Measurements from ENCODE around the gene RBKS.
A peak's percentile ranks its signal among the peaks of the same experiment; 100 is the strongest.

Gene RBKS

DNA sequence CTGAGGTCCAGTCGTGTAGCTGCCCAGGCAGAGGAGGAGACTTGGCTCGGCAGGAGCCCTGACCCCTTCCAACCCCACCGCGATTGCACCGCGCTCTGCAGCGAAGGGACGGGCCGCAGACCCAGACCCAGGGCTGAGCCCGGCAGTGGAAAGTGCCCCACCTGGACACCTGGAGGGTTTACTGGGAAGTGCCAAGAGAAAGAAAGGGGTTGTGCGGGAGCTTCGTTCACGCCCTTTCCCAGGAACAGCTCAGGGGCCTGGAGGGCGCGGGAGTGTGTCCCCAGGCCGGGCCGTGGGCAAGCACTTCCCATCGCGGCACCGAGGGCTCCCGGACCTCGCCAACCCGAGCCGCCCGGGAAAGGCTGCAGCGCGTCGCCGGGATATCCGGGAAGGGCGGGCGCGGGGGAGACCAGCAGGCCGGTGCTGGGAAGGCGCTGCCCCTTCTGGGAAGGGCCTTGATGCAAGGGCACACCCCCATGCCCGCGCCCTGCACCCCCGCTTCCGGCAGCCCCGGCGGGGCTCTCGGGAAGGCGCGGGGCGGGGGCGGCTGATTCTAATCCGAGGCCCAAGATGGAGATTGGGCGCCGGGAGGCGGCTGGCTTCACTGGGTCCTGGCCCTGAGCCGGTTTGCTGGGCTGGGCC lies 154.8 kb downstream of the RBKS start:
- peak in 1 of 2 donors; percentile 15 for DNase-seq (ENCODE audit: low read depth in 2 of 2)

DNA sequence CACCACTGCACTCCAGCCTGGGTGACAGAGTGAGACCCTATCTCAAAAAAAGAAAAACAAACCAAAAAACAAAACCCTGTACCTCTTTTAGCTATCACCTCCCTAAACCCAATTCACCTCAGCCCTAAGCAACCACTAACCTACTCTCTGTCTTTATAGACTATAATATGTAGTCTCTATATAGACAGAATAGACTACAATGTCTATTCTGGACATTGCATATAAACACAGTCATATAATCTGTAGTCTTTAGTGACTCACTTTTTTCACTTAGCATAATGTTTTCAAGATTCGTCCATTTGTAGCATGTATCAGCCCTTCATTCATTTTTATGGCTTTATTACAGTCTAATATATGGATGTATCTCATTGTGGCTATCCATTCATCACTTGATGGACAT lies 155.9 kb downstream of the RBKS start:
- DNase-seq (ENCODE audit: low read depth in 2 of 2), result no peak

Measured in stimulated activated CD8-positive, alpha-beta memory T cell treated with anti-CD3 and anti-CD28 coated beads, Interleukin-7, amount 100 ng/mL, for 1 hour (primary cell).